ENCODE data around the gene RASD1.

The RASD1 gene

GRCh38 chr17:17526369-17526768 lies 30.2 kb upstream of the RASD1 start:
- DNase-seq (ENCODE audit: low read depth): no peak
- H3K4me3 ChIP-seq (ENCODE audit: low read length): no peak overlapping the region
- TF ChIP-seq CTCF (conservative IDR thresholded peaks at IDR 0.05; ENCODE audit: low read depth, low read length): no peak

DNA sequence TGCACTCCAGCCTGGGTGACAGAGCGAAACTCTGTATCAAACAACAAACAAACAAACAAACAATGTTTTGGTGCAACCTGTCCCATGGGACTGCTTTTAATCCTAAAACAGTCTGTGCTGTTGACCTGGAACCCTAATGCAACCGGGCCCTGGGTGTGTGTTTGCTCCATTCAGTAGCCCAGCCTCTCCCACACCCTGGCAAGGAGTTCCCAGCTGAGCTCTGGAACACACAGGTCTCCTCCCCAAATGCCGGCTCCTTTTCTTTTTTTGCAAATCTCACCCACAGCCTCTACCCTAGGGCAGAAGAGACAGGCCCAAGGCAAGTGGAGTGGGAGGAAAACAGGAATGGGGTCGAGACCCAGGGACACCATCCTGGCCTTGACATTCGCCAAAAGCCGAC lies 29.8 kb upstream of the RASD1 start:
- no peak for DNase-seq (ENCODE audit: low read depth)
- TF ChIP-seq CTCF (conservative IDR thresholded peaks at IDR 0.05; ENCODE audit: low read depth, low read length): no peak
- no peak overlapping the region for H3K4me3 ChIP-seq (ENCODE audit: low read length)

DNA sequence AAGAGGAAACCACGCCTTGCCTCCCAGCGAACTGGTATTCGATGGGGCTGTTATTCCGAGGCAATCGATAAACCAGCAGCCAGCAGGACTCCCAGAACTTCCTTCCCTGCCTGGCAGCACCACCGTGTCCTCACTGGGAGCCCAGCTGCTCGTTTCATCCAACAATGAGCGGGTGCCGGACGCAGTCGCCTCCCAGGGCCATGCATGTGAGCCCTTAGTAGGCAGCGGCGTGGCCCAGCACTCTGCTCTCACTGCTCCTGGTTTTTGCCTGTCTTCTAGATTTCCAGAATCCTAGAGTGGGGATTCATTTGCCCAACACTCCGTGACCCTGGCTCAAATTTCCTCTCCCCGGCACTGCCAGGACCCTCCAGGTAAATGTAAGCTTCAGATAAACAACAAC lies 29.1 kb upstream of the RASD1 start:
- no peak overlapping the region for H3K4me3 ChIP-seq (ENCODE audit: low read length)
- no peak for DNase-seq (ENCODE audit: low read depth)
- TF ChIP-seq CTCF (conservative IDR thresholded peaks at IDR 0.05; ENCODE audit: low read depth, low read length): no peak

DNA sequence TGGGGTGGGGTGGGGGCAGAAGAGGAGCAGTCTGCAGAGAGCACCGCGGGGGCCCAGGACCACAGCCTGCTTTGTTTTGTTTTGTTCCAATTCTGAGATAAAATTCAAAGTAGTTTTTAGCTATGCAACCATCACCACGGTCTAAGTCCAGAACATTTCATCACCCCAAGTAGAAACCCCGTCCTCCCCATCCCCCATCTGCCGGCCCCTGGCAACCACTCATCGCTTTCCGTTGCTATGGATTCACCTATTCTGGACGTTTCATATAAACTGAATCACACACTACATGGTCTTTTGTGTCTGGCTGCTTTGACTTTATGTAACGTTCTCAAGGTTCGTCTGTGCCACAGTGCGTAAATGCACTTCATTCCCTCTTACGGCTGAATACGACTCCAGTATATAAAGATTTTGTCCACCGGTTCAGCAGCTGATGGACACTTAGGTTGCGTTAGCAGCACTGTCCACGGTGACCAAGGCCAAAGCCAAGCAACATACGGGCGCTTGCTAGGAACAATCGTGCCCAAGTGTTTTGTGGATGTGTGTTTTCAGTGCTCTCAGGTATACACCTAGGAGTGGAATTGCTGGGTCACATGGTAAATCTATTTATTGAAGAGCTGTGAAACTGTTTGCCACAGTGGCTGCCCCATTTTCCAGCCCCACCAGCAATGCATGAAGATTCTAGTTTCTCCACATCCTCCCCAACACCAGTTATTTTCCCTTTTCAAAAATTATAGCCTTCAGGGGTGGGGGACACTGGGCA lies 27.7 kb upstream of the RASD1 start:
- no peak for TF ChIP-seq CTCF (conservative IDR thresholded peaks at IDR 0.05; ENCODE audit: low read depth, low read length)
- DNase-seq (ENCODE audit: low read depth): no peak
- H3K4me3 ChIP-seq (ENCODE audit: low read length): no peak overlapping the region

- no peak for DNase-seq (ENCODE audit: low read depth)
- H3K4me3 ChIP-seq (ENCODE audit: low read length): no peak overlapping the region
- TF ChIP-seq CTCF (conservative IDR thresholded peaks at IDR 0.05; ENCODE audit: low read depth, low read length): no peak
These were observed 27.0 kb upstream of the RASD1 start for GRCh38 chr17:17523001-17523730.

- H3K4me3 ChIP-seq (ENCODE audit: low read length): no peak overlapping the region
- TF ChIP-seq CTCF (conservative IDR thresholded peaks at IDR 0.05; ENCODE audit: low read depth, low read length): no peak
- no peak for DNase-seq (ENCODE audit: low read depth)
These were observed 24.5 kb upstream of the RASD1 start for GRCh38 chr17:17520599-17521232.
